ENCODE measurements around the gene LRP6. TPM values are rescaled to one million over a fixed set of nuclear protein-coding genes. Genes with fewer than 3 reads are reported as not detected.

The LRP6 gene
- total and polyA plus RNA-seq, 10 of the 15 experiments (the other 5 are each of a cell fraction or from before 2014, with no cell fraction given) = 1.5 to 14.9 (median 6.1) TPM

GRCh38 chr12:12239127-12239526 lies 27.7 kb downstream of the LRP6 start:
- DNase-seq (ENCODE audit: low read depth, low spot score) = no peak
- no peaks in the 10 kb centered on the region for H3K27me3 ChIP-seq (replicated peaks in 1 of 2; ENCODE audit: control insufficient read depth in 2 of 2, insufficient read depth in 2 of 2, low read length in 1 of 2)
- in situ Hi-C loops (cut with MboI) = no loop called here
- no peak for TF ChIP-seq STAT3 (IDR thresholded peaks at IDR 0.05; ENCODE audit: low read depth, low read length)
- TF ChIP-seq SREBF2 (IDR thresholded peaks at IDR 0.05; ENCODE audit: low read length) = no peak
- TF ChIP-seq HCFC1 (IDR thresholded peaks at IDR 0.05; ENCODE audit: low read length) = no peak
- no peak for TF ChIP-seq ZBED1 (IDR thresholded peaks at IDR 0.05; ENCODE audit: borderline replicate concordance)
- no peak for TF ChIP-seq SUZ12 (IDR thresholded peaks at IDR 0.05; ENCODE audit: unreplicated experiment)
- TF ChIP-seq MXI1 (IDR thresholded peaks at IDR 0.05; ENCODE audit: low read depth, low read length) = no peak
- no peak for TF ChIP-seq RBBP5 (conservative IDR thresholded peaks at IDR 0.05)
- TF ChIP-seq NBN (IDR thresholded peaks at IDR 0.05) = no peak
- no peak for TF ChIP-seq CHD2 (IDR thresholded peaks at IDR 0.05; ENCODE audit: borderline replicate concordance, low read depth, low read length)
- no peak for TF ChIP-seq KDM1A (IDR thresholded peaks at IDR 0.05; ENCODE audit: borderline replicate concordance)
- no peak for TF ChIP-seq ATF2 (IDR thresholded peaks at IDR 0.05; ENCODE audit: low read length)
- H3K4me2 ChIP-seq (ENCODE audit: control insufficient read depth, insufficient read depth) = no peak overlapping the region
- no peak for FAIRE-seq
- peaks cover 1% of the 10 kb centered on the region for H3K79me2 ChIP-seq (ENCODE audit: control insufficient read depth, insufficient read depth, low read length)
- H3K4me3 ChIP-seq = no peak overlapping the region
- no peak overlapping the region for H3K9ac ChIP-seq (ENCODE audit: control insufficient read depth, insufficient read depth, low read length)
- POLR2A ChIA-PET = interaction anchor here (0.9 kb wide), 1 partner anchor 17 kb away, joined by 3 read pairs; no protein-coding TSS in a partner anchor
- 33% methylated on average over 2 of the region's 2 CpGs for WGBS (ENCODE audit: insufficient coverage, insufficient replicate concordance, low lambda C conversion rate, missing lambda C conversion rate)
- BruUV-seq (replicated peaks) = no TSS peak
- intact Hi-C loops (cut with micrococcal nuclease; ENCODE audit: unreplicated experiment) = no loop called here
- SMC1A ChIA-PET (ENCODE audit: uncharacterized antibody, unreplicated experiment) = interaction anchor here (1.0 to 4.1 kb wide), 5 partner anchors 9 to 118 kb away, joined by 3 to 14 read pairs (median 4); no protein-coding TSS in a partner anchor
- H4K20me1 ChIP-seq (ENCODE audit: control insufficient read depth, insufficient read depth) = no peaks in the 10 kb centered on the region
- H3K9me3 ChIP-seq (replicated peaks; ENCODE audit: control insufficient read depth, insufficient read depth, low read length) = no peaks in the 10 kb centered on the region; the same call in 2 of the 3 replicates
- H3K4me1 ChIP-seq (ENCODE audit: control insufficient read depth, insufficient read depth, low read length) = no peaks in the 10 kb centered on the region
- RAD21 ChIA-PET (ENCODE audit: unreplicated experiment) = no interaction called here
- CTCF ChIA-PET = interaction anchor here (0.7 to 1.5 kb wide), 5 partner anchors 9 to 123 kb away, joined by 3 to 4 read pairs (median 3); no protein-coding TSS in a partner anchor
- ATAC-seq = no peak
- no peaks in the 10 kb centered on the region for H3K36me3 ChIP-seq (ENCODE audit: control insufficient read depth in 2 of 2, insufficient read depth in 2 of 2, low read length in 1 of 2)
- no peak overlapping the region for H2AFZ ChIP-seq (ENCODE audit: control insufficient read depth, low read depth, low read length)
- H3K27ac ChIP-seq (ENCODE audit: control insufficient read depth, insufficient read depth) = no peak overlapping the region

Data from GM12878 (cell line).